ENCODE measurements around the gene HIVEP1.

DNA sequence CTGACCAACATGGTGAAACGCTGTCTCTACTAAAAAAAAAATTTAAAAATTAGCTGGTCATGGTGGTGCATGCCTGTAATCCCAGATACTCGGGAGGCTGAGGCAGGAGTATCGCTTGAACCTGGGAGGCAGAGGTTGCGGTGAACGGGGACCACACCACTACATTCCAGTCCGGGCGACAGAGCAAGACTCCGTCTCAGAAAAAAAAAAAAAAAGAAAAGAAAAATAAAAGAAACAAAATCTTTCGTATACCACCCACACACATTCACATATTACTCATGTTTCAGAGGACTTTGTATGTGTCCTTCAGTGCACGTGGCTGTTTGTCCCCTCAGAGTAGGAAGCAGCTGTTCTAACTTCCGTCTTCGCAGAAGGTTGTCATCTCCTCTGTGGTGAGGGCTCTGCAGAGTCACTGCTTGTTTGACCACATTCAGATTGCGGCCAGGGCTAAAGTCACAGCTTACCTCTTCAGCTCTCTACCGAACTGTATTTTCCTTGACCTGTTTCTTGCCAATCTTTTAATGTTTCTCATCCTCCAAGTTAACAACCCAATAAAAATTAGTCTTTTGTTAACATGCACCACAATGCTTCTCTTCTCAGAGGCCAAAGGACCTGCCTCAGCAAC is 36.6 kb upstream of the HIVEP1 start:
- TF ChIP-seq CTCF (IDR thresholded peaks at IDR 0.05) (no peak), ZFX (IDR thresholded peaks at IDR 0.05; ENCODE audit: borderline replicate concordance) (no peak)
